ENCODE data around the gene FNDC3B.

DNA sequence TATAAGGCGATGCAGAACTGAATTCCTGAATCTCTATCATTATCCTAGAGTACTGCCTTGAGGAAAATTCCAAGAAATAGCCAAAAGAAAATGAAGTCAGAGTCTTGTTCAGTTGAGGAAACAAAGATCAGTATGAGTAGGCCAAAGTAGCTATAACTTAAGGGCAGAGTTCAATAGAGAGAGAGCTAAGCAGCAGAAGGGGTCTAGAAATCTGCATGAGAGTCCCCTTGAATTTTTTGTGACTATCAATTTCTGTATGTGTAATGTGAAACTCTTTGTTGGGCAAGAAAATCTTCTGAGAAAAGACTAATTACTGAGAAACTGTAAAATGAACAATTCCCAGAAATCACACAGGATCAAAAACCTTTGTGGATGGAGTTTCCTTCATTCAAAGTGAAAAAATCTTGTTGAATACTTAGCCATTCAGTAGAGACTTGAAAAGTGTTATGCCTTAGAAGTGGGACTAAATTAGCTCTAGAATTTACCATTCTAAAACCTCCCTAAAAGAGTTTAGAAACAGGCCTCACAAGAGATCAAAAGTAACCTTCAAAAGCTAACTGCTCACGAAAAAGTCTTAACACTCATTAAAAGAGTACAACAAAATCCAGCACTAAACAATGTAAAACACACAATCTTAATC is 43.1 kb upstream of the FNDC3B start:
- TF ChIP-seq, protein P1, sequence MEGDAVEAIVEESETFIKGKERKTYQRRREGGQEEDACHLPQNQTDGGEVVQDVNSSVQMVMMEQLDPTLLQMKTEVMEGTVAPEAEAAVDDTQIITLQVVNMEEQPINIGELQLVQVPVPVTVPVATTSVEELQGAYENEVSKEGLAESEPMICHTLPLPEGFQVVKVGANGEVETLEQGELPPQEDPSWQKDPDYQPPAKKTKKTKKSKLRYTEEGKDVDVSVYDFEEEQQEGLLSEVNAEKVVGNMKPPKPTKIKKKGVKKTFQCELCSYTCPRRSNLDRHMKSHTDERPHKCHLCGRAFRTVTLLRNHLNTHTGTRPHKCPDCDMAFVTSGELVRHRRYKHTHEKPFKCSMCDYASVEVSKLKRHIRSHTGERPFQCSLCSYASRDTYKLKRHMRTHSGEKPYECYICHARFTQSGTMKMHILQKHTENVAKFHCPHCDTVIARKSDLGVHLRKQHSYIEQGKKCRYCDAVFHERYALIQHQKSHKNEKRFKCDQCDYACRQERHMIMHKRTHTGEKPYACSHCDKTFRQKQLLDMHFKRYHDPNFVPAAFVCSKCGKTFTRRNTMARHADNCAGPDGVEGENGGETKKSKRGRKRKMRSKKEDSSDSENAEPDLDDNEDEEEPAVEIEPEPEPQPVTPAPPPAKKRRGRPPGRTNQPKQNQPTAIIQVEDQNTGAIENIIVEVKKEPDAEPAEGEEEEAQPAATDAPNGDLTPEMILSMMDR (IDR thresholded peaks at IDR 0.05), result no peak
- no peak for TF ChIP-seq ZFX (IDR thresholded peaks at IDR 0.05; ENCODE audit: borderline replicate concordance)
